Measurements from ENCODE around the gene FKBP9.
"Not testable (repeated sequence)": the region's sequence is repeated elsewhere in the genome, so short reads cannot be mapped to it uniquely, and the experiment has no call there.

Gene FKBP9

GRCh38 chr7:32952876-32953275 is 4.4 kb upstream of the FKBP9 start:
- no peak for DNase-seq

DNA sequence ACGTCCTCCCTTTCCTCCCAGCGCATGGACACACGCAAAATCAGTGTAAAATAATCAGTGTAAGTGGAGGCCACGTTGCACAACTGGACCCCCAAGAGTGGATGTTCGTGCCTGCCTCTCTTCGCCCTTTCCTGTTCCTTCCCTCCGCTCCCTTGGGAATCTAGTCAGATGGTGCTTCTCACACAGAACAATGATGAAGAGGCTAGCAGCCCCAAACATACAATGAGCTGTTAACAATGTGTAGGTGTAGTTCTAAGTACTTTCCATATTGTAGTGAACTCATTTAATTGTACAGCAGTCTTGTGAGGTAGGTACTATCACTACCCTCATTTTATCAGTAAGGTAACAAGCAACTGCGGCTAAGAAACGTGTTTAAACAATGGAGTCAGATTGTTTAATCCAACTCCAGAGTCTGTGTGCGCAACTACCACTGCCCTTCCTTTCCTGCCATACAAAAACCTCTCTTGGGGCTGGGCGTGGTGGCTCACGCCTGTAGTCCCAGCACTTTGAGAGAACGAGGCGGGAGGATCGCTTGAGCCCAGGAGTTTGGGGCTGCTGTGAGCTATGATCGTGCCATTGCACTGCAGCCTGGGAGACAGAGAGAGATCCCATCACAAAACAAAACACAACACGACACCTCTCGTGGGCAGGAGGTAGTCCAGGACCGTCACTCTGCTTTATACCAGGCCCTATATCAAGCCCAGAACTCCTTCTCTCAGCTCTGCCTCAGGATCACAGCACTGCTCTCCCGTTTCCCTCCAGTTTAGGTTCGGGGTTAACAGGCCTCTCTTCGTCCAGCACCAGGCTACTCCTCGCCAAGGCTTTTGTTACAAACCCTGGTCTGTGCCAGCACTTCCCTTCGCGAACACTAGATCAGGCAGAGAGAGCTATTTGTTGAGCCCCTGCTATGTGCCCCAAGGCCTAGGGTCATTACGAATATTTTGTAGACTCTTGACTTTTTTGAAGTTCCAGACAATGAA is 1.1 kb downstream of the FKBP9 start:
- DNase-seq: no peak

GRCh38 chr7:32963880-32964301 is 6.7 kb downstream of the FKBP9 start:
- DNase-seq: not testable (repeated sequence)

GRCh38 chr7:32964461-32965159 is 7.4 kb downstream of the FKBP9 start:
- DNase-seq: not testable (repeated sequence)

- not testable (repeated sequence) for DNase-seq
Observed at GRCh38 chr7:32966489-32967267, 9.4 kb downstream of the FKBP9 start.

- not testable (repeated sequence) for DNase-seq
Observed at GRCh38 chr7:32967268-32967582, 10.0 kb downstream of the FKBP9 start.

GRCh38 chr7:32971967-32972366 is 14.7 kb downstream of the FKBP9 start:
- DNase-seq: not testable (repeated sequence)

DNA sequence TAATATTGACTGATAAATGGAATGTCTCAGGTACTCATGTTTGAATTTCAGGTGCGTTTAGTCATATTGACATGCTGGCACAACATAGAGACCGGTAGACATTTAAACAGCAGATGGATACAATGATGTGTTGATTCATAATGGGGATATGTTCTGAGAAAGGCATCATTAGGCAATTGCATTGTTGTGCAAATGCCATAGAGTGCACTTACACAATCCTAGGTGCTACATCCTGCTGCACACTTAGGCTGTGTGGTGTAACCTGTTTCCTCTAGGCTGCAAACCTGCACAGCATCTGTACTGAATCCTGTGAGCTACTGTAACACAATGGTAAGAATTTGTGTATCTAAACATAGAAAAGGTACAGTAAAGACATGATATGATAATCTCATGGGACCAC is 19.9 kb downstream of the FKBP9 start:
- DNase-seq: not testable (repeated sequence)

GRCh38 chr7:32979246-32979645 is 22.0 kb downstream of the FKBP9 start:
- not testable (repeated sequence) for DNase-seq

DNA sequence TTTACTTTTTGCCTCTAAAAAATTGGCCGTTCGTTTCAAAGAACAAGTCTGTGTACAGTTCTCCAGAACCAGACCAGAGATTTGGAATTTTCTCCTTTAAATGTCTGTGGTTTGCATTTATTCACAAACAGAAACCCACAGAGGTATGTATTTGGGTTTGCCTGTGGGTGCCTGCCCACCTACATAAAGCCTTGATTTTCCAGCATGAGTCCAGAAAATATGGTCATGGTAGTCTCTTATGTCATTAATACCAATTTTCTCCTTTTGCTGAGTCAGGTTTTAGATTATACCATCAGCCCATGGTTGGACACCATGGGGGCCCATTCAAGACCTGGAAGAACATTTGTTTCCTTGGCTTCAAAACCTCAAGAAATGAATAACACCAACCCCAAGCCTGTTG is 22.7 kb downstream of the FKBP9 start:
- DNase-seq: not testable (repeated sequence)

DNA sequence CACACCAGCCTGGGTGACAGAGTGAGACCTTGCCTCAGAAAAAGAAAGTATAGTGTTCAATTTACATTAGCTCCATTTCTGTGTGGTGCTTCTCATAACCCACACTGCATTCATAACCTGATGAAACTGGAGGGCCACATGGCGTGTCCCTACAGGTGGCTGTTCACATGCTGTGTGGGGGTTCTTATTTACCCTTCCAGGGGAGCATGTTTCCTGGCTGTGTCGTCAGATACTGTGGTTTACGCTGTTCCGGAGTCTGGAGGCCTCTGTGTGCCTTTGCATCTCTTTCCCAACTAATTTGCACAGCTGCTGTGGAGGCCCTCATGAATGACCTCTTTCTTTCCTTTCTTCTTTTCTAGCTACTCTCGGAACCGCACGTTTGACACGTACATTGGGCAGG is 30.9 kb downstream of the FKBP9 start:
- DNase-seq: not testable (repeated sequence)

DNA sequence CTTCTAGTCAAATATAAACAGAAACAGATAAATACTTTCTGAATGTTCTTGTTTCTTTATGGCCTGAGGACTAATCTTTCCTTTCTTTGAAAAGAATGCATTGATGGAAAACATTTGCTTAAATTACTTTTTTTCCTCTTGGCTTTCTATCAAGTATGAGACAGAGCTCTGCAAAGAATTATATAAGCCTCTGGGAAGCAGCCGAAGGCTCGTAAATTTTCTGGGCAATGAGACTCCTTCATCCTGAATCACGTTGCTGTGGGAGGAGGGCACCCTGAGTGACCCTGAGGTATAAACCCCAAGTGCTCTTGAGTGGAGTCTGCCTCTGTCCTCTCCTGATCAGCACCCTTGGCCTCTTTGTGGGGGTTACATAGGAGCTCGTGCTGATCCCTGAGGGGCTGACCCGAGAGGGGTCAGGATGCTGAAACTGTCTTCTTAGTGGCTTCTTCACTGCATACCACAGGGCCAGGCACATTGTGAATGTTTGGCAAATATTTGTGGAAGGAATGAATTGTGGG is 33.9 kb downstream of the FKBP9 start:
- DNase-seq: not testable (repeated sequence)

GRCh38 chr7:32991975-32992700 is 34.9 kb downstream of the FKBP9 start:
- DNase-seq: not testable (repeated sequence)

DNA sequence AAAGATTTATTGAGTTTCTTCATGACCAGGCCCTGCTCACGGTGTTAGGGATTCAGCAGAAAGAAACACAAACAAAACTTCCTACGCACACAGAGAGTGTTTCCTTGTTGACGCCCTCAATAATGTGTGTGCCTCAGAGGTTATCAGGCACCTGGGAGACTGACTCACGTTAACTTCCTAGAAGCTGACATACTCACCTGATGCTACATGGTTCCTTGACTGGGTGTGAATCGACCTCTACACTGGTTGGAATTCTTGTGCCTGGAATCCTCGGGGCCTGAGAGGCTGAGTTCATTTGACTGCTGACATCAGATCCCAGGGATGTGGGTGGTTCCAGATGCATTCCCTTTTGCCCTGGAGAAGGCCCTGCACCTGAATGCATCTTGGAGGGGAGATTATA is 35.5 kb downstream of the FKBP9 start:
- DNase-seq: not testable (repeated sequence)

DNA sequence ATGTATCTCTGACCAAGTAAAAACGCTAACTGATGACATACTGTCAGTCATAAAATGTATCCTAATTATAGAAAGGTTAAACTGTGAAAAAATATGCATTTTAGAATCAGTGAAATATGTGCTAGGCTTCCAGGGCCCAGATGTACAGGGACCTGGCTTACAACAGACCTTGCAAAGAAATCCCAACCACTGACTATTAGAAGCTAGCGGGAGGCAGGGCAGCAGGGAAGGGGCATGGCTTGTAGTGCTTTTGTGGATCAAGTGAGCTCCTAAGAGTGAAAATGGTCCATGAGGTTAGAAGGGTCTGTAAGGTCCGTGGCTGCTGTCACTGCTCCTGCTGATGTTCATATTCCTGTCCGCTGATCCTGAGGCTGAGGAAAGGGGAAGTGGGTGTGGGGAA is 40.7 kb downstream of the FKBP9 start:
- not testable (repeated sequence) for DNase-seq

DNA sequence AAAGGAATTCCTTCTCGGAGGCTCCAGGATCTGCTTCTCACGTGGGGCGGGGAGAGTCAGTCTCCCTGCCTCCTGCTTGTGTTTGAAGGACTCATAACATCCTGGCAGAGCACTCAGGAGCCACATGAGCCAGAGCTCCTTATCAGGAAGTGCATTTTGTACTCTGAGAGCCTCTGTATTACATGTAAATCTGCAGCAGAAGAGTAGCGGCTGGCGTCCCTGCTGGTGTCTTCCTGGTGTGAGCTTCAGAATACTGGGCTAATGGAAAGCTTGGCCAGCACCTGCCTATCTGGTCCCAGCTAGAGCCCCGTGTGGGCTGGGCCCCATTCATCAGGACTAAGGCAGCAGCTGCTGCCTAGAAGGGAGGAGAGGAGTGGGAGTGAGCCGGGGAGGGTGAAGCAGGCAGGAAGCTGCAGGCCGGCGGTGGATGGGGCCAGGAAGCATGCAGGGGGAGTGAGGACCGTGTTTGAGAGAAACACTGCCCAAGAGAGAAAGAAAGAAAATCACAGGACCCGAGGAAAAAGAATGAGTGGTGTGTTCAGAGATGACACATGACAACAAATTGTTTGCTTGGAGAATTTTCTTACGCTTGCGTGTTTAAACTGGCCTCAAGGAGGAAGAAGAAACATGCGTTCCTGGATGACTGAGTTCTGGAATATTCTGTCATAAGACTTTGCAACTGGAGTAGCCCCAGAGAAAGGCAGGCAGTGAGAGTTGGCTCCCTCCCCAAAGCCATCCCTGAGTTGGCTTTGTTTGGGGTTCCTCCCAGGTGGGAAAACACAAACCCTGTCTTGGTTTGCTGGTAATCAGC is 41.3 kb downstream of the FKBP9 start:
- not testable (repeated sequence) for DNase-seq

- not testable (repeated sequence) for DNase-seq
Observed at GRCh38 chr7:32999380-32999779, 42.1 kb downstream of the FKBP9 start.

DNA sequence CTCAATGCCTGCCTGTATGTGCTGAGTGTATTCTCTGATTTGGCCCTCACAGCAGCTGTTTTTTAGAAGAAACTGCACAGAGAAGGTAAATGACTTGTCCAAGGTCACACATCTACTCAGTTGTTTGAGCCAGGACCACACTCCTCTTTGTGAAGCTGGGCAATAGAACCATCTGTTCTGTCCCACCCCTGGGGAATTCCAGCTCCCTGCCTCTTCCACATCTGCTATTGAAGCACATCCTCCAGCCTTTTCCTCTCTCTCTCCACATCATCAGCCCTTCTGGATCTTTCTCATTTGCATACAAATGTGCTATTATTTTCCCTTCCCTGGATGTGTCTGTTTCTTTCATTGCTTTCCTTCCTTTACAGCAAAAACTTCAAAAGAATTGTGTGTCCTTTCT is 45.9 kb downstream of the FKBP9 start:
- DNase-seq: not testable (repeated sequence)

GRCh38 chr7:33004104-33004616 is 46.9 kb downstream of the FKBP9 start:
- DNase-seq: not testable (repeated sequence)

GRCh38 chr7:33005193-33005592 is 48.0 kb downstream of the FKBP9 start:
- DNase-seq: not testable (repeated sequence)

DNA sequence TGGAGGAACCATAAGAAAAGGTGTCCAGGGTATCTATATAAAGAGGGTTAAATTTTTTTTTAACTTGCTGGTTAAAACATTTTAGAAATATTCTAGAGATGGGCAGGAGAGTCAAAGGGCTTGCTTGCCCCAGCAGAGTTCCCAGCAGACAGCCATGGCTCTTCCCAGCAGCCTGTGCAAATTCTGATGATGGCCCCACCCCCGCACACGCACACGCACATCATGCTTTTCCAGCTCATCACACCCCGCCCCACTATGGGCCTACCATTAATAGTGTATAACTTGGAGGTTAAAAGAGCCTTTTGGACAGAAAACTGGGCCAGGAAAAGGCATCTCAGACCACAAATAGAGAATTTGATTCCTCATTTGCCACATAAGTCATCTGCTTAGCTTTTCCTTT is 48.5 kb downstream of the FKBP9 start:
- DNase-seq: not testable (repeated sequence)

Data from activated CD8-positive, alpha-beta memory T cell treated with anti-CD3 and anti-CD28 coated beads for 24 hours (primary cell).